Activated CD8-positive, alpha-beta memory T cell treated with anti-CD3 and anti-CD28 coated beads for 1 hour (primary cell): ENCODE results near the gene BMPER.

ENCODE experiments used
- DNase-seq, 2 donors: peaks; one replicate each; pipeline ENCODE4 v3.0.0-alpha.2; 2020; ENCODE audit warnings: low read depth in 1 of 2; ENCODE audit errors: extremely low read depth in 1 of 2

The BMPER gene

GRCh38 chr7:33887266-33887975 lies 17.9 kb upstream of the BMPER start:
- no peak for DNase-seq

DNA sequence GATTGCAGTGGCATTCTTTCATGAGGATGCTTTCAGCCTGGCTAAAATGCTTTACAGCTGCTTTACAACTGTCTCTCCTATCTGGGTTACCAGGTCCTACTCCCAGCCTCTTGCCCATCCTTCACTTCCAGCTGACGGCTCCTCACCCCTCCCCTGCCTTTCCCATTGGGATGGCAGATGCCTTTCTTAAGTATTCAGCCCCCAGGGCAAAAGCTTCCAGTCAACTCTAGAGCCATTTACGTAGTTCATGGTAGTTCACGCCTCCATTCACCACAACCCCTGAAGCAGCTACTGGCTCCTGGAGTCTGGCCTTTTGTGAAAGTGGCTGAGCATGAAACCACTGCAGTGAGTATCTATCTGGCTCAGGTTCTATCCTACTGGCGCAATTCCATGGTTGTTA lies 17.2 kb upstream of the BMPER start:
- DNase-seq, result no peak

DNA sequence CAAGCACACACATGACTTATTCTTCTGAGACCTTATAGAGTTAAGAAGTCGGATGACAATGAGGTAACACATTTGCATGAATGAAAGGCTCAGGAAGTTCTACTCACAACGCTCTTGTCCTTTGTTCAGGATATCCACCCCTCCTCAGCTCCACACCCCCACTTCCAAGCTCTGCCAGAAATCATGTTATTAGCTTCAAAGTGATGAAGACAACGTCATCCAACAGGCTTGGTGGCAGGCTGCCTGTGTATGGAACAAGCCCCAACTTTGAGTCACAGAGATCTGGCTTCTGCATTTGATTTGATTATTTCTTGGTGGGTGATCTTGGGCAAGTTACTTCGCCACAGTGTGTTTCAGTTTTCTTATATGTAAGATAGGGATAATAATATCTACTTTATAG lies 12.4 kb upstream of the BMPER start:
- DNase-seq, result no peak

DNA sequence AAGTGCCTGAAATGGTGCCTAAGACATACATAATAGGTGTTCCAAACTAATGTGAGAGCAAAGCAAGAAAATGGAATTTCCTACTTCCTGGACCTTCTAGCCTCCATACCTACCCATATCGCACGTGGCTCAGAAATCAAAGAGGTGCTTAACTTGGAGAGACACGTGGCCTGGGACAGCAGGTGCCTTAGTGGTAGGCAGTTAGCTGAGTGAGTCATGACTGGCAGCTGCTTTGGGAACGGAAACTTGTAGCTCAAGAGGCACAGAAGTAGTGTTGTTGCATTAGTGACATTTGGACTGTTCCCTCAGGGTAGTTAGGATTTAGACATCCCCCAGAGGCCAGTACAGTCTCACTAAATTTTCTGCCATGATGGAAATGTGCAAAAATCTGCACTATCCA lies 12.0 kb upstream of the BMPER start:
- DNase-seq, result no peak

DNA sequence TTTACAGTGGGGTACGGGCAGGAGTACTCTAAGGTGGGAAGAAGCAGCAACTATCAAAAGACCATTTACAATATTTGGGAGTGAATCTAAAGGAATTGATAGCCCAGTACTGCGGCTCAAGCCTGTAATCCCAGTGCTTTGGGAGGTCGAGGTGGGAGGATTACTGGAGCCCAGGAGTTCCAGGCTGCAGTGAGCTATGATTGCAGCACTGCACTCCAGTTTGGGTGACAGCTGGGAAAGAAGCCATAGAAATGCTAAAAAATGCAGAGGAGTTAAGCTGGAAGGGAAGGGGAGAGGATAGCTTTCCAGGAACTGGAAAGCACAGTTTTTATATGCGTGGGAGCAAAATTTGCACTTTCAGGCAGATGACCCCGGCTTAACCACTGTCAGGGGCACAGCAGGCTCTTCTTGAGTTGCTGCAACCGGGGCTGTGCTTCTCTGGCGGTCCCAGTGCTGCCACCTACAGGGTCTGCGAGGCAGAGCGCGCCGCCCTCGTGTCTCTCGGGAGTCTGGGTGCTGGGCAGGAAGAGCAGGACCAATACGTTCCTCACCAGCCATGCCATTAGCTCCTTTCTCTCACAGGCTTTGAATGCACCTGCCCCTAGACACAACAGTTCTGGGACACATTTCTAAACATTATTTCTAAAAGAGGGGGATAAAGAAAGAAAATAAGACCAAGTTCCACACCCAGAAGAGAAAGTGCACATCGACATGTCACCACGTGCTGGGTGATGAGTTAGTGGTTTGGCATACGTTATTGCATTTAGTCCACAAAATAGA lies 10.1 kb upstream of the BMPER start:
- peak; percentile 4 to 48 for DNase-seq

GRCh38 chr7:33900501-33900900 lies 4.8 kb upstream of the BMPER start:
- no peak for DNase-seq

DNA sequence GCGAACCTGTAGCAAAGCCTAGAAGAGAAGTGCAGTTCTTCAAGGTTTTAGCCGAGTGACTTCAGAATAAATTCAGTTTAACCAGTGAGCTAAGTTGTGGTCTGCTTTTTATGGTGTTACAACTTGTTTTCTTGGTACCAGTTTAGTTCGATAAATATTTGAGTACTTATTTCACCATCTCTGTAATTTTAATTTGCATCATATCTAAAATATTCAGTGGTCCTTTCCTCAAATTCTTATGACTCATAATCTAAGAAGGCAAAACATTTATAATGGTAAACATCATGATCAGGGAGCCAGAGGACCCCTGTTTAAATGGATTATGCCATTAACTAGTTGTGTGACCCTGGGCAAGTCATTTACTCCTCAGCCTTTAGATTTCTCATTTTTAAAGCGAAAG lies 4.1 kb upstream of the BMPER start:
- no peak for DNase-seq

GRCh38 chr7:33901847-33902246 lies 3.5 kb upstream of the BMPER start:
- DNase-seq, result no peak

GRCh38 chr7:33902746-33903145 lies 2.6 kb upstream of the BMPER start:
- no peak for DNase-seq

GRCh38 chr7:33903791-33904680 lies 1.3 kb upstream of the BMPER start:
- no peak for DNase-seq

DNA sequence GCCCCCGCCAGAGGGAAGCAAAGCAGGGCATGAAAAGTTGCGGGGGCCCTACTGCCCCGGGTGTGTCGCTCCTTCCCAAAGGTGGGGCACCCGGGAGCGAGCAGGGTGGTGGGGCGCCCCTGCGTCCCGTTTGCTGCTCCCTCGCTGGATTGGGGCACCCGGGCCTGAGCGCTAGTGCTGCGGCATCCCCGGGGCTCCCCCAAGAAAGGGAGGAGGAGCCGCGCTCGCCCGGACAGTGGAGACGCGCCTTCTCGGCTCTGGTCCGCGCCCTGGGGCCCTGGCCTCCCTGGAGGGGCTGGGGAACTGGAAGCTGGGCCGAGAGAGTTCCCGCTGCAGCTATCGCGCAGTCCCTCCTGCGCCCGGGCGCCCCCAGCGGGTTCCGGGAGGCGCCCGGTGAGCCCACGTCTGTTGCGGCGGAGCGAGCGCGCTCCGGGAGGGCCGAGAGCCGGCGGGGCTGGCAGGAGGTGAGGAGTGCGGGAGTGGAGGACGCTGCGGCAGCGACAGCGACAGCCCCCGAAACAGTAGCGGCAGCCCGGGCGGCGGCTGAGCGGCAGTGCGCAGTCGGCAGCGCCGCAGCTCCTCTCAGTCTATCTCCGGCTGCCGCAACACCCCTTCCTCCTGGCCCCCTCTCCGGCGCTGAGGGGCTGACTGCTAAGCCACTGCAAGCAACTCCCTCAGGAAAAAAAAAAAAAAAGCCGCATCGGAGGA lies 504 bp upstream of the BMPER start:
- no peak for DNase-seq

DNA sequence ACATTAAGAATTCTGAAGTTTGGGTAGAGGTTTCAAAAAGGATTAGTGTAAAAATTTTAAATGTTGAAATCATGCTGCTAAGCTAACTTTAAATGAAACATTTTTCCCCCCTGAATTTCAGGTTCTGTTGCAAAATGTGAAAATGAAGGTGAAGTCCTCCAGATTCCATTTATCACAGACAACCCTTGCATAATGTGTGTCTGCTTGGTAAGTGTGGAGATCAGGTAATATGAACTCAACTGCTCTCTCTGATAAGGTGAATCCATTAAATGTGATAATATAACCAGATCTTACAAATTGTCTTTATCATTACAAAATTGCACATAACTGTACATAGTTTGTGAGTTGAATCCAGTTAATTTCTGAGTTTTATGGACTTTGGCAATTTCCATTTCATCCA lies 1.4 kb downstream of the BMPER start:
- no peak for DNase-seq

DNA sequence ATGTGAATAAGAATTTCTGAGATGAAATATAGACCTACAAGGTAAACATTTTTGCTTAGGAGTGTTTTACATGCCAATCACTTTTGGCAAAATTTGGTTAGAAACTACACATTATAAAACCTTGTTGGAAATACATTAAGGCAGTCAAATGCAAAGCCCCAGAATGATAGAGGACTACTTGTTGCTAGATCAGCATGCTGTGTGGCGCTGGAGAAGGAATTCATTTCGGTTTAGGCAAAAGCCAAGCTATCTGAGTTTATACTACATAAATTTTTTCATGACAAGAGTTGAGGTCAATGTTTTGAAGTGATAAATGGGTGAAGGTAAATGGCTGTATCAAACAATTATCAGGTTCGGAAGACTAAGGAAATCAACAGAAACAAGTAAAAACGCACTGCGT lies 2.3 kb downstream of the BMPER start:
- no peak for DNase-seq

- DNase-seq, result no peak
Observed at GRCh38 chr7:33909318-33909717, 4.0 kb downstream of the BMPER start.

DNA sequence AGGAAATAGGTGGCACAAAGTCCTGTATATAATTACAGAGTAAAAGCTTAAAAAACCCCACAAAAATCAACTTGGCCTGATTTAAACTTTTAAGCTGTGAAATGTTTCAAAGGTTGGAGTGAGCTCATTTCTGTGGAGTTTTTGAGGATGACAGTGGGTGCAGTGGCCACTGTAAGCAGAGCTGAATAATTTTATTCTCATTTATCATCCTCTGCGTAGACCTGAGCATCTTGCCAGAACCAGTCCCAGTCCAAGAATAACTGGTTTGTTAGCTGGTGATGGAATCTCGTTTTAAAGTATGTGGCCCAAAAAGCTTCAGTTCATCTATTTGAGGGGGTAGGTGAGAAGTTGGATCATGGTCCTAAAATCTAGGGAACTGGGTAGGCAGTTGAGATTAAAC lies 4.4 kb downstream of the BMPER start:
- no peak for DNase-seq

GRCh38 chr7:33910756-33911155 lies 5.4 kb downstream of the BMPER start:
- DNase-seq, result no peak

DNA sequence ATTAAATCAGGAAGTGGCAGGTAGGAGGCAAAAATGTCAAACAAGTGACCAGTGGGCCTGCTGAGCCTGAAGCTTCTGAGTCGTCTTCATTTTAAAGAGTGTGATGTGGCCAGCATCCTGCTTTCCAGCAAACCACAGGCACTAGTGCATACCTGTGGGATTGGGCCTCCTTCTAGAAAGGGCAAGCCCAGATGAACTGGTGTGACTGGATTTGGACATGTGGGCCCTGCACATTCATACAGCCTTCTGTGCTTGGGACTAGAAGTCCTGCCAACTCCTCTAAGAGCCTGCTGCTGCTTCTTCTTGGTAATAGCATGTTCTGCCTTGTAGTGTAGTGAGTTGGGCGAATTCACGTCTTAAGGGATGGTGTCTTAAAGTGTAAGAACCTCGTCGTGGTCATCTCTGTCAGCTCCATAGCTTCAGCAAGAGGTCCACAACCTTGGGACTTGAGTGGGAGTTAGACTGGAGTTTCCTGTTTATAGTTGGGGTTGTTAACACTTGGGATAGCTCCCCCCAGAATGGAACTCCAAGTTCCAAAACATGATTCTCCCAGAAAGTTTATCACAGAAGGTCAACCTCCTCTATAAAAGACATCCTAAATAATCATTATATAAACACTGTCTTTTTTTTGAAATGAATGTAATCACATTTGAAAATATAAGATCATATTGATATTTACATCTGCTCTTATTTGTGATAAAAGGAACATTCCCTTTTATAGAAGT lies 11.2 kb downstream of the BMPER start:
- no peak for DNase-seq

GRCh38 chr7:33917661-33918060 lies 12.3 kb downstream of the BMPER start:
- DNase-seq, result no peak

GRCh38 chr7:33918438-33919143 lies 13.3 kb downstream of the BMPER start:
- no peak for DNase-seq

DNA sequence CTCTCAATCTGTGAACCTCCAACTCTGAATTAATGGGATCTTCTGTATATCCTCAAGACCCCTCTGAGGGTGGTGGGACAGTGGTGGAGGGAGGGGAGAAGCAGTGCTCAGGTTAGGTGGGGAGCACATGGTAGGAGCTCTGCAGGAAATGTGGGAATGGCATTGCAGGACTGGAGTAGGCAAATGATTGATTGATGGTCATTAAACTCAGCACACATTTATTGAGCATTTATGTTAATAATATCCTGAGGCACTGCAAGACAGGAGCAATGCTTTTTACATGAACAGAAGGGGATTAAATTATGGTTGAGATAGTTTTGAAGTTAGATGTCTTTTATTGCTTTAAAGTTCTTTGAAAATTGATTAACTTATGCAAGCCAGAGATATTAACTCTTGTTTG lies 14.1 kb downstream of the BMPER start:
- DNase-seq, result no peak
